Measurements from ENCODE around the gene GPR183.

The GPR183 gene

GRCh38 chr13:99350191-99350590, 43.0 kb upstream of the GPR183 start (continued):
- no peak for TF ChIP-seq ZNF404 (tag by site-specific recombination; IDR thresholded peaks at IDR 0.05)

DNA sequence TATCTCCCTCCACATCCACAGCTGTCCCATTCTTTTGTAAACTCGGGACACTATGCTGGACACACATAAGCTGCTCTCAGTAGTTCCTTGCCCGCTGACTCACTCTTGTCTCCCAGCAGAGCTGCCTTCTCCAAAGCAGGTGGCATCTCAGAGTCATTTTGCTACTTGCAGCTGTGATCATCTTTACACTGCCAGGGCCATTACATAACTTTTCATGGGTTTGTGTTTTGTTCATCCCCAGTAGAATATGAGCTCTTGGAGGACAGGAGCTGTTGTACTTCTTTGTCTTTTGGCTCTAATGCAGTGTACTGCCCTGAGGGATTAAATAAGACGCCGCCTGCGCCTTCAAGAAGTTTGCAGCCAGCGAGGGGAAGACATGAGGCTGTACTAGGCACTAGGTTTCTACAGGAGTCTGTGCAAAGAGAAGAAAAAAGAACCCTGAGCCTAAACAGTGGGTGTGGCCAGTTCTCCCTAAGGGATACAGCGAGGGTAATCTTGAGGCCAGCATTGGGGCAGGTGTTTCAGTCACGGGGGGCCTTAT, 40.8 kb upstream of the GPR183 start:
- Histone ChIP-seq H3K36me3 (ENCODE audit: control insufficient read depth in 2 of 2, insufficient read depth in 1 of 2, low read length in 2 of 2) (peaks cover 0 to 13% of the 10 kb centered on the region in 2 experiments; a peak in 1 of 3 replicates), H3K4me1 (ENCODE audit: control insufficient read depth, insufficient read depth, low read length) (no peaks in the 10 kb centered on the region), H3K27ac (ENCODE audit: extremely low read depth, low read depth, low read length) (no peak overlapping the region), H3K4me3 (ENCODE audit: low read depth, low read length) (no peak overlapping the region), H3K9me3 (ENCODE audit: control insufficient read depth, insufficient read depth, low read depth, low read length) (no peaks in the 10 kb centered on the region)
- ChIA-PET POLR2A (no interaction called here), CTCF (no interaction called here)
- TF ChIP-seq SP7 (tag by site-specific recombination; IDR thresholded peaks at IDR 0.05) (no peak), KLF10 (tag by site-specific recombination; IDR thresholded peaks at IDR 0.05) (no peak), ZBTB1 (tag by site-specific recombination; IDR thresholded peaks at IDR 0.05) (no peak), ZNF175 (tag by site-specific recombination; IDR thresholded peaks at IDR 0.05) (no peak), ZNF473 (tag by site-specific recombination; IDR thresholded peaks at IDR 0.05) (no peak), GLI4 (tag by site-specific recombination; IDR thresholded peaks at IDR 0.05) (no peak), ZNF140 (tag by site-specific recombination; IDR thresholded peaks at IDR 0.05) (no peak), ZNF701 (tag by site-specific recombination; IDR thresholded peaks at IDR 0.05) (no peak), ZNF114 (tag by site-specific recombination; IDR thresholded peaks at IDR 0.05) (no peak), PRDM1 (tag by site-specific recombination; IDR thresholded peaks at IDR 0.05) (no peak), ZNF707 (tag by site-specific recombination; IDR thresholded peaks at IDR 0.05) (no peak), ZNF202 (tag by site-specific recombination; IDR thresholded peaks at IDR 0.05; ENCODE audit: borderline replicate concordance) (no peak), ZFP69B (tag by site-specific recombination; IDR thresholded peaks at IDR 0.05) (no peak)
- TF ChIP-seq, protein P1, sequence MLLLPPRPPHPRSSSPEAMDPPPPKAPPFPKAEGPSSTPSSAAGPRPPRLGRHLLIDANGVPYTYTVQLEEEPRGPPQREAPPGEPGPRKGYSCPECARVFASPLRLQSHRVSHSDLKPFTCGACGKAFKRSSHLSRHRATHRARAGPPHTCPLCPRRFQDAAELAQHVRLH (tag by site-specific recombination; IDR thresholded peaks at IDR 0.05), result no peak
- TF ChIP-seq, protein P2, sequence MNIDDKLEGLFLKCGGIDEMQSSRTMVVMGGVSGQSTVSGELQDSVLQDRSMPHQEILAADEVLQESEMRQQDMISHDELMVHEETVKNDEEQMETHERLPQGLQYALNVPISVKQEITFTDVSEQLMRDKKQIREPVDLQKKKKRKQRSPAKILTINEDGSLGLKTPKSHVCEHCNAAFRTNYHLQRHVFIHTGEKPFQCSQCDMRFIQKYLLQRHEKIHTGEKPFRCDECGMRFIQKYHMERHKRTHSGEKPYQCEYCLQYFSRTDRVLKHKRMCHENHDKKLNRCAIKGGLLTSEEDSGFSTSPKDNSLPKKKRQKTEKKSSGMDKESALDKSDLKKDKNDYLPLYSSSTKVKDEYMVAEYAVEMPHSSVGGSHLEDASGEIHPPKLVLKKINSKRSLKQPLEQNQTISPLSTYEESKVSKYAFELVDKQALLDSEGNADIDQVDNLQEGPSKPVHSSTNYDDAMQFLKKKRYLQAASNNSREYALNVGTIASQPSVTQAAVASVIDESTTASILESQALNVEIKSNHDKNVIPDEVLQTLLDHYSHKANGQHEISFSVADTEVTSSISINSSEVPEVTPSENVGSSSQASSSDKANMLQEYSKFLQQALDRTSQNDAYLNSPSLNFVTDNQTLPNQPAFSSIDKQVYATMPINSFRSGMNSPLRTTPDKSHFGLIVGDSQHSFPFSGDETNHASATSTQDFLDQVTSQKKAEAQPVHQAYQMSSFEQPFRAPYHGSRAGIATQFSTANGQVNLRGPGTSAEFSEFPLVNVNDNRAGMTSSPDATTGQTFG (tag by site-specific recombination; IDR thresholded peaks at IDR 0.05; ENCODE audit: borderline replicate concordance), result no peak
- TF ChIP-seq, protein P3, sequence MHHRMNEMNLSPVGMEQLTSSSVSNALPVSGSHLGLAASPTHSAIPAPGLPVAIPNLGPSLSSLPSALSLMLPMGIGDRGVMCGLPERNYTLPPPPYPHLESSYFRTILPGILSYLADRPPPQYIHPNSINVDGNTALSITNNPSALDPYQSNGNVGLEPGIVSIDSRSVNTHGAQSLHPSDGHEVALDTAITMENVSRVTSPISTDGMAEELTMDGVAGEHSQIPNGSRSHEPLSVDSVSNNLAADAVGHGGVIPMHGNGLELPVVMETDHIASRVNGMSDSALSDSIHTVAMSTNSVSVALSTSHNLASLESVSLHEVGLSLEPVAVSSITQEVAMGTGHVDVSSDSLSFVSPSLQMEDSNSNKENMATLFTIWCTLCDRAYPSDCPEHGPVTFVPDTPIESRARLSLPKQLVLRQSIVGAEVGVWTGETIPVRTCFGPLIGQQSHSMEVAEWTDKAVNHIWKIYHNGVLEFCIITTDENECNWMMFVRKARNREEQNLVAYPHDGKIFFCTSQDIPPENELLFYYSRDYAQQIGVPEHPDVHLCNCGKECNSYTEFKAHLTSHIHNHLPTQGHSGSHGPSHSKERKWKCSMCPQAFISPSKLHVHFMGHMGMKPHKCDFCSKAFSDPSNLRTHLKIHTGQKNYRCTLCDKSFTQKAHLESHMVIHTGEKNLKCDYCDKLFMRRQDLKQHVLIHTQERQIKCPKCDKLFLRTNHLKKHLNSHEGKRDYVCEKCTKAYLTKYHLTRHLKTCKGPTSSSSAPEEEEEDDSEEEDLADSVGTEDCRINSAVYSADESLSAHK (tag by site-specific recombination; IDR thresholded peaks at IDR 0.05), result no peak

- no peaks in the 10 kb centered on the region for H3K9me3 ChIP-seq (ENCODE audit: control insufficient read depth, insufficient read depth, low read depth, low read length)
- no peaks in the 10 kb centered on the region for H3K4me1 ChIP-seq (ENCODE audit: control insufficient read depth, insufficient read depth, low read length)
- ChIA-PET CTCF (no interaction called here), POLR2A (no interaction called here)
- no peak overlapping the region for H3K27ac ChIP-seq (ENCODE audit: extremely low read depth, low read depth, low read length)
- peaks cover 0 to 19% of the 10 kb centered on the region in 2 experiments; a peak in 1 of 3 replicates for H3K36me3 ChIP-seq (ENCODE audit: control insufficient read depth in 2 of 2, insufficient read depth in 1 of 2, low read length in 2 of 2)
- H3K4me3 ChIP-seq (ENCODE audit: low read depth, low read length), result no peak overlapping the region
- TF ChIP-seq KLF1 (tag by site-specific recombination; IDR thresholded peaks at IDR 0.05) (no peak), KLF17 (tag by site-specific recombination; IDR thresholded peaks at IDR 0.05) (no peak), ZNF112 (tag by site-specific recombination; IDR thresholded peaks at IDR 0.05) (no peak), ZNF394 (tag by site-specific recombination; IDR thresholded peaks at IDR 0.05; ENCODE audit: borderline replicate concordance) (no peak), TRIM28 (IDR thresholded peaks at IDR 0.05; ENCODE audit: borderline replicate concordance, low read length) (no peak), SP2 (tag by site-specific recombination; IDR thresholded peaks at IDR 0.05) (no peak), ZNF548 (tag by site-specific recombination; IDR thresholded peaks at IDR 0.05) (no peak), ZNF19 (tag by site-specific recombination; IDR thresholded peaks at IDR 0.05; ENCODE audit: low read depth) (no peak), ZIC2 (tag by site-specific recombination; IDR thresholded peaks at IDR 0.05) (no peak), SETDB1 (IDR thresholded peaks at IDR 0.05; ENCODE audit: insufficient read length, low read length) (no peak), ZNF175 (tag by site-specific recombination; IDR thresholded peaks at IDR 0.05) (no peak)
- TF ChIP-seq, protein P4, sequence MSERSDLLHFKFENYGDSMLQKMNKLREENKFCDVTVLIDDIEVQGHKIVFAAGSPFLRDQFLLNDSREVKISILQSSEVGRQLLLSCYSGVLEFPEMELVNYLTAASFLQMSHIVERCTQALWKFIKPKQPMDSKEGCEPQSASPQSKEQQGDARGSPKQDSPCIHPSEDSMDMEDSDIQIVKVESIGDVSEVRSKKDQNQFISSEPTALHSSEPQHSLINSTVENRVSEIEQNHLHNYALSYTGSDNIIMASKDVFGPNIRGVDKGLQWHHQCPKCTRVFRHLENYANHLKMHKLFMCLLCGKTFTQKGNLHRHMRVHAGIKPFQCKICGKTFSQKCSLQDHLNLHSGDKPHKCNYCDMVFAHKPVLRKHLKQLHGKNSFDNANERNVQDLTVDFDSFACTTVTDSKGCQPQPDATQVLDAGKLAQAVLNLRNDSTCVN (tag by site-specific recombination; optimal IDR thresholded peaks at IDR 0.05), result no peak
Measured at GRCh38 chr13:99347335-99347878, 40.2 kb upstream of the GPR183 start.
